HepG2 (cell line): ENCODE results near the gene FBXW2. TPM values are rescaled to one million over a fixed set of nuclear protein-coding genes. Genes with fewer than 3 reads are reported as not detected.
A peak's percentile ranks its signal among the peaks of the same experiment; 100 is the strongest.

ENCODE experiments used
- FOXA1 ChIP-seq, 2 experiments: fragments of 450-650 bp in 1 of 2; sonication (generic) in 1 of 2; formaldehyde crosslinking in 1 of 2; IDR thresholded peaks; 2 replicates each; pipeline versions ENCODE4 v1.4.0 to v1.6.1; 2016 to 2020; ENCODE audit warnings: missing genetic modification reagents in 1 of 2
- FOXP1 ChIP-seq, 2 experiments: fragments of 450-650 bp in 1 of 2; IDR thresholded peaks; 2 replicates each; pipeline ENCODE4 v1.6.1; 2017 to 2018; ENCODE audit warnings: antibody characterized with exemption in 1 of 2
- MTA3 ChIP-seq: sonication (generic); formaldehyde crosslinking; IDR thresholded peaks from 2 replicates; pipeline ENCODE4 v1.4.0; 2020; ENCODE audit warnings: missing genetic modification reagents
- PHF21A ChIP-seq: sonication (generic); formaldehyde crosslinking; IDR thresholded peaks from 2 replicates; pipeline ENCODE4 v1.5.0; 2020; ENCODE audit warnings: mild to moderate bottlenecking, missing genetic modification reagents
- POLR2AphosphoS2 ChIP-seq: IDR thresholded peaks from 2 replicates; pipeline ENCODE4 v1.6.1; 2011; ENCODE audit warnings: low read depth, low read length, improper control_type of control experiment
- SMAD9 ChIP-seq: sonication (generic); formaldehyde crosslinking; IDR thresholded peaks from 2 replicates; pipeline ENCODE4 v1.5.1; 2020; ENCODE audit warnings: mild to moderate bottlenecking, missing genetic modification reagents
- SRF ChIP-seq: IDR thresholded peaks from 2 replicates; pipeline ENCODE4 v1.6.1; 2011; ENCODE audit warnings: mild to moderate bottlenecking, low read depth, low read length, moderate library complexity
- ZNF333 ChIP-seq: sonication (generic); formaldehyde crosslinking; IDR thresholded peaks from 2 replicates; pipeline ENCODE4 v1.4.0; 2020; ENCODE audit warnings: mild to moderate bottlenecking, missing genetic modification reagents, borderline replicate concordance
- ZNF549 ChIP-seq: sonication (generic); formaldehyde crosslinking; IDR thresholded peaks from 2 replicates; pipeline ENCODE4 v1.5.0; 2020; ENCODE audit warnings: missing genetic modification reagents
- polyA plus RNA-seq, 8 experiments: library from polyadenylated mRNA; depleted of rRNA in 3 of 8; stranded (reverse) in 7 of 8; unstranded in 1 of 8; fragments of >200 nt; fragmentation: Illumina TruSeq in 4 of 8; extraction: Trizol in 4 of 8; gene quantifications; 2 replicates each; pipeline versions ENCODE4 v1.2.1 to v1.2.3, GENCODE V29; 2011 to 2016; ENCODE audit warnings: low read depth in 4 of 8, missing spikeins in 1 of 8, mixed read lengths in 1 of 8; ENCODE audit not compliant: insufficient read depth in 1 of 8
- total RNA-seq, 5 experiments: library from RNA; depleted of rRNA; stranded (reverse); fragments of >200 nt; fragmentation: Illumina TruSeq; extraction: Trizol; gene quantifications; 2 replicates each; pipeline ENCODE4 v1.2.3, GENCODE V29; 2016; ENCODE audit warnings: low read depth in 1 of 5
- TF ChIP-seq, protein P1 (sequence below): sonication (generic); formaldehyde crosslinking; conservative IDR thresholded peaks from 2 replicates; pipeline ENCODE4 v1.4.0; 2020; ENCODE audit warnings: mild to moderate bottlenecking, missing genetic modification reagents, moderate library complexity
- TF ChIP-seq, protein P2 (sequence below): sonication (generic); formaldehyde crosslinking; IDR thresholded peaks from 2 replicates; pipeline ENCODE4 v1.4.0; 2020; ENCODE audit warnings: missing genetic modification reagents
- TF ChIP-seq, protein P3 (sequence below): sonication (generic); formaldehyde crosslinking; IDR thresholded peaks from 2 replicates; pipeline ENCODE4 v1.4.0; 2020; ENCODE audit warnings: missing genetic modification reagents
- TF ChIP-seq, protein P4 (sequence below): sonication (generic); formaldehyde crosslinking; IDR thresholded peaks from 2 replicates; pipeline ENCODE4 v1.4.0; 2020; ENCODE audit warnings: missing genetic modification reagents, mild to moderate bottlenecking, borderline replicate concordance
- TF ChIP-seq, protein P5 (sequence below): sonication (generic); formaldehyde crosslinking; IDR thresholded peaks from 2 replicates; pipeline ENCODE4 v1.5.1; 2020; ENCODE audit warnings: missing genetic modification reagents, mild to moderate bottlenecking, borderline replicate concordance
- TF ChIP-seq, protein P6 (sequence below): sonication (generic); formaldehyde crosslinking; IDR thresholded peaks from 2 replicates; pipeline ENCODE4 v1.8.0; 2022; ENCODE audit warnings: missing genetic modification reagents, low read depth, mild to moderate bottlenecking, borderline replicate concordance
- TF ChIP-seq, protein P7 (sequence below): sonication (generic); formaldehyde crosslinking; IDR thresholded peaks from 2 replicates; pipeline ENCODE4 v1.4.0; 2020; ENCODE audit warnings: missing genetic modification reagents

The FBXW2 gene
- total and polyA plus RNA-seq, 2 of the 13 experiments (the other 11 are each of a cell fraction or from before 2014, with no cell fraction given), result 35.4 to 43.1 TPM

DNA sequence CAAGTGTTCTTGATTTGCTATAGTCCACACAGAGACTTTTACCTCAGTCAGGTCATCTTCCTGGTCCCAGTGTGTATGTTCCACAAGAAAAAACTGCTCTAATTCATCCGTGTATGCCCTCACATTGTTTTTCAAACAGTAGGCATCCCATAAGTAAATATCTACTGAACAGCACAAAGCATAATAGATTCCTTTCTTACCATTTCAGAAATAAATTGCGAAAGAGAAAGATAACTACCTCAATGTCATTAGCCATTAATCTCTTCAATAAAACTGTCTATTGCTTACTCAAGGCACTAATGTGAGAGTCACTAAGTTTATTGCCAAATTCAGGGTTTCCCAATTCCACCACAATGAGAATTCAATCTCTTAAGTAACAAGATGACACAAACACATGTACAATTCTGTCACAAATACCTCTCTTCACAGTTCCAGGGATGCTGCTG is 9.6 kb downstream of the FBXW2 start (continued):
- TF ChIP-seq, protein P1, sequence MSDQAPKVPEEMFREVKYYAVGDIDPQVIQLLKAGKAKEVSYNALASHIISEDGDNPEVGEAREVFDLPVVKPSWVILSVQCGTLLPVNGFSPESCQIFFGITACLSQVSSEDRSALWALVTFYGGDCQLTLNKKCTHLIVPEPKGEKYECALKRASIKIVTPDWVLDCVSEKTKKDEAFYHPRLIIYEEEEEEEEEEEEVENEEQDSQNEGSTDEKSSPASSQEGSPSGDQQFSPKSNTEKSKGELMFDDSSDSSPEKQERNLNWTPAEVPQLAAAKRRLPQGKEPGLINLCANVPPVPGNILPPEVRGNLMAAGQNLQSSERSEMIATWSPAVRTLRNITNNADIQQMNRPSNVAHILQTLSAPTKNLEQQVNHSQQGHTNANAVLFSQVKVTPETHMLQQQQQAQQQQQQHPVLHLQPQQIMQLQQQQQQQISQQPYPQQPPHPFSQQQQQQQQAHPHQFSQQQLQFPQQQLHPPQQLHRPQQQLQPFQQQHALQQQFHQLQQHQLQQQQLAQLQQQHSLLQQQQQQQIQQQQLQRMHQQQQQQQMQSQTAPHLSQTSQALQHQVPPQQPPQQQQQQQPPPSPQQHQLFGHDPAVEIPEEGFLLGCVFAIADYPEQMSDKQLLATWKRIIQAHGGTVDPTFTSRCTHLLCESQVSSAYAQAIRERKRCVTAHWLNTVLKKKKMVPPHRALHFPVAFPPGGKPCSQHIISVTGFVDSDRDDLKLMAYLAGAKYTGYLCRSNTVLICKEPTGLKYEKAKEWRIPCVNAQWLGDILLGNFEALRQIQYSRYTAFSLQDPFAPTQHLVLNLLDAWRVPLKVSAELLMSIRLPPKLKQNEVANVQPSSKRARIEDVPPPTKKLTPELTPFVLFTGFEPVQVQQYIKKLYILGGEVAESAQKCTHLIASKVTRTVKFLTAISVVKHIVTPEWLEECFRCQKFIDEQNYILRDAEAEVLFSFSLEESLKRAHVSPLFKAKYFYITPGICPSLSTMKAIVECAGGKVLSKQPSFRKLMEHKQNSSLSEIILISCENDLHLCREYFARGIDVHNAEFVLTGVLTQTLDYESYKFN (CRISPR knock-in tag), result no peak
- TF ChIP-seq PHF21A (CRISPR knock-in tag) (no peak), FOXP1 (IDR thresholded peaks at IDR 0.05) (no peak), FOXP1 (CRISPR knock-in tag; IDR thresholded peaks at IDR 0.05) (peak; percentile 52; the same call in 1 of the 2 replicates), ZNF333 (CRISPR knock-in tag) (no peak), FOXA1 (IDR thresholded peaks at IDR 0.05) (no peak), FOXA1 (CRISPR knock-in tag; IDR thresholded peaks at IDR 0.05) (peak; percentile 75), POLR2AphosphoS2 (no peak), MTA3 (CRISPR knock-in tag) (no peak), SMAD9 (CRISPR knock-in tag) (no peak), SRF (no peak), ZNF549 (no peak)
- TF ChIP-seq, protein P2, sequence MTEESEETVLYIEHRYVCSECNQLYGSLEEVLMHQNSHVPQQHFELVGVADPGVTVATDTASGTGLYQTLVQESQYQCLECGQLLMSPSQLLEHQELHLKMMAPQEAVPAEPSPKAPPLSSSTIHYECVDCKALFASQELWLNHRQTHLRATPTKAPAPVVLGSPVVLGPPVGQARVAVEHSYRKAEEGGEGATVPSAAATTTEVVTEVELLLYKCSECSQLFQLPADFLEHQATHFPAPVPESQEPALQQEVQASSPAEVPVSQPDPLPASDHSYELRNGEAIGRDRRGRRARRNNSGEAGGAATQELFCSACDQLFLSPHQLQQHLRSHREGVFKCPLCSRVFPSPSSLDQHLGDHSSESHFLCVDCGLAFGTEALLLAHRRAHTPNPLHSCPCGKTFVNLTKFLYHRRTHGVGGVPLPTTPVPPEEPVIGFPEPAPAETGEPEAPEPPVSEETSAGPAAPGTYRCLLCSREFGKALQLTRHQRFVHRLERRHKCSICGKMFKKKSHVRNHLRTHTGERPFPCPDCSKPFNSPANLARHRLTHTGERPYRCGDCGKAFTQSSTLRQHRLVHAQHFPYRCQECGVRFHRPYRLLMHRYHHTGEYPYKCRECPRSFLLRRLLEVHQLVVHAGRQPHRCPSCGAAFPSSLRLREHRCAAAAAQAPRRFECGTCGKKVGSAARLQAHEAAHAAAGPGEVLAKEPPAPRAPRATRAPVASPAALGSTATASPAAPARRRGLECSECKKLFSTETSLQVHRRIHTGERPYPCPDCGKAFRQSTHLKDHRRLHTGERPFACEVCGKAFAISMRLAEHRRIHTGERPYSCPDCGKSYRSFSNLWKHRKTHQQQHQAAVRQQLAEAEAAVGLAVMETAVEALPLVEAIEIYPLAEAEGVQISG (CRISPR knock-in tag), result no peak
- TF ChIP-seq, protein P3, sequence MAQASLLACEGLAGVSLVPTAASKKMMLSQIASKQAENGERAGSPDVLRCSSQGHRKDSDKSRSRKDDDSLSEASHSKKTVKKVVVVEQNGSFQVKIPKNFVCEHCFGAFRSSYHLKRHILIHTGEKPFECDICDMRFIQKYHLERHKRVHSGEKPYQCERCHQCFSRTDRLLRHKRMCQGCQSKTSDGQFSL (CRISPR knock-in tag), result no peak
- TF ChIP-seq, protein P4, sequence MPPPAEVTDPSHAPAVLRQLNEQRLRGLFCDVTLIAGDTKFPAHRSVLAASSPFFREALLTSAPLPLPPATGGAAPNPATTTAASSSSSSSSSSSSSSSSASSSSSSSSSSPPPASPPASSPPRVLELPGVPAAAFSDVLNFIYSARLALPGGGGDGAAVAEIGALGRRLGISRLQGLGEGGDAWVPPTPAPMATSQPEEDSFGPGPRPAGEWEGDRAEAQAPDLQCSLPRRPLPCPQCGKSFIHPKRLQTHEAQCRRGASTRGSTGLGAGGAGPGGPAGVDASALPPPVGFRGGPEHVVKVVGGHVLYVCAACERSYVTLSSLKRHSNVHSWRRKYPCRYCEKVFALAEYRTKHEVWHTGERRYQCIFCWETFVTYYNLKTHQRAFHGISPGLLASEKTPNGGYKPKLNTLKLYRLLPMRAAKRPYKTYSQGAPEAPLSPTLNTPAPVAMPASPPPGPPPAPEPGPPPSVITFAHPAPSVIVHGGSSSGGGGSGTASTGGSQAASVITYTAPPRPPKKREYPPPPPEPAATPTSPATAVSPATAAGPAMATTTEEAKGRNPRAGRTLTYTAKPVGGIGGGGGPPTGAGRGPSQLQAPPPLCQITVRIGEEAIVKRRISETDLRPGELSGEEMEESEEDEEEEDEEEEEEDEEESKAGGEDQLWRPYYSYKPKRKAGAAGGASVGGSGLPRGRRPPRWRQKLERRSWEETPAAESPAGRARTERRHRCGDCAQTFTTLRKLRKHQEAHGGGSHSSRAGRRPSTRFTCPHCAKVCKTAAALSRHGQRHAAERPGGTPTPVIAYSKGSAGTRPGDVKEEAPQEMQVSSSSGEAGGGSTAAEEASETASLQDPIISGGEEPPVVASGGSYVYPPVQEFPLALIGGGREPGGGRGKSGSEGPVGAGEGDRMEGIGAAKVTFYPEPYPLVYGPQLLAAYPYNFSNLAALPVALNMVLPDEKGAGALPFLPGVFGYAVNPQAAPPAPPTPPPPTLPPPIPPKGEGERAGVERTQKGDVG, result no peak
- TF ChIP-seq, protein P5, sequence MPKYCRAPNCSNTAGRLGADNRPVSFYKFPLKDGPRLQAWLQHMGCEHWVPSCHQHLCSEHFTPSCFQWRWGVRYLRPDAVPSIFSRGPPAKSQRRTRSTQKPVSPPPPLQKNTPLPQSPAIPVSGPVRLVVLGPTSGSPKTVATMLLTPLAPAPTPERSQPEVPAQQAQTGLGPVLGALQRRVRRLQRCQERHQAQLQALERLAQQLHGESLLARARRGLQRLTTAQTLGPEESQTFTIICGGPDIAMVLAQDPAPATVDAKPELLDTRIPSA (CRISPR knock-in tag), result no peak
- TF ChIP-seq, protein P6, sequence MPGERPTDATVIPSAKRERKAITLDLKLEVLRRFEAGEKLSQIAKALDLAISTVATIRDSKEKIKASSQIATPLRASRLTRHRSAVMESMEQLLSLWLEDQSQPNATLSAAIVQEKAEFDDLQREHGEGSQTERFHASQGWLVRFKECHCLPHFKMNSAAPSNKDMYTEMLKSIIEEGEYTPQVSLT (CRISPR knock-in tag), result no peak
- TF ChIP-seq, protein P7, sequence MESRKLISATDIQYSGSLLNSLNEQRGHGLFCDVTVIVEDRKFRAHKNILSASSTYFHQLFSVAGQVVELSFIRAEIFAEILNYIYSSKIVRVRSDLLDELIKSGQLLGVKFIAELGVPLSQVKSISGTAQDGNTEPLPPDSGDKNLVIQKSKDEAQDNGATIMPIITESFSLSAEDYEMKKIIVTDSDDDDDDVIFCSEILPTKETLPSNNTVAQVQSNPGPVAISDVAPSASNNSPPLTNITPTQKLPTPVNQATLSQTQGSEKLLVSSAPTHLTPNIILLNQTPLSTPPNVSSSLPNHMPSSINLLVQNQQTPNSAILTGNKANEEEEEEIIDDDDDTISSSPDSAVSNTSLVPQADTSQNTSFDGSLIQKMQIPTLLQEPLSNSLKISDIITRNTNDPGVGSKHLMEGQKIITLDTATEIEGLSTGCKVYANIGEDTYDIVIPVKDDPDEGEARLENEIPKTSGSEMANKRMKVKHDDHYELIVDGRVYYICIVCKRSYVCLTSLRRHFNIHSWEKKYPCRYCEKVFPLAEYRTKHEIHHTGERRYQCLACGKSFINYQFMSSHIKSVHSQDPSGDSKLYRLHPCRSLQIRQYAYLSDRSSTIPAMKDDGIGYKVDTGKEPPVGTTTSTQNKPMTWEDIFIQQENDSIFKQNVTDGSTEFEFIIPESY, result no peak
